Lung (tissue), 12 donors: Measurements from ENCODE around the gene DOP1B. TPM values are rescaled to one million over a fixed set of nuclear protein-coding genes. Genes with fewer than 3 reads are reported as not detected.

ENCODE experiments used
- ATAC-seq: fragments of 200-7000 bp; cut with Tn5 transposase; one replicate; pipeline ENCODE4 v1.9.1; 2020; ENCODE audit warnings: moderate number of reproducible peaks; ENCODE audit not compliant: insufficient read depth, low FRiP score
- DNase-seq, 3 donors: peaks; one replicate each; pipeline ENCODE4 v3.0.0-alpha.2; 2013 to 2017
- H3K27ac ChIP-seq, 2 donors: one replicate each; pipeline ENCODE4 v1.5.1; 2013; ENCODE audit warnings: mild to moderate bottlenecking in 2 of 2, moderate library complexity in 2 of 2, control low read depth in 1 of 2, inconsistent platforms in 1 of 2, low read depth in 1 of 2, low read length in 1 of 2
- H3K27me3 ChIP-seq, 3 donors: one replicate each; pipeline ENCODE4 v1.5.1; 2013; ENCODE audit warnings: low read length in 2 of 3; ENCODE audit not compliant: control insufficient read depth in 3 of 3, insufficient read depth in 3 of 3
- H3K36me3 ChIP-seq, 4 donors: one replicate each; pipeline ENCODE4 v1.5.1; 2013; ENCODE audit warnings: low read length in 4 of 4, mild to moderate bottlenecking in 1 of 4, moderate library complexity in 1 of 4; ENCODE audit not compliant: control insufficient read depth in 4 of 4, insufficient read depth in 4 of 4
- H3K4me1 ChIP-seq, 5 donors: one replicate each; pipeline ENCODE4 v1.5.1; 2013; ENCODE audit warnings: low read length in 5 of 5, mild to moderate bottlenecking in 2 of 5, moderate library complexity in 1 of 5; ENCODE audit not compliant: control insufficient read depth in 5 of 5, insufficient read depth in 5 of 5
- H3K4me3 ChIP-seq: one replicate; pipeline ENCODE4 v1.5.1; 2013; ENCODE audit warnings: mild to moderate bottlenecking, control low read depth, moderate library complexity
- H3K9ac ChIP-seq, 2 donors: one replicate each; pipeline ENCODE4 v1.5.1; 2013; ENCODE audit warnings: low read length in 2 of 2, control low read depth in 1 of 2; ENCODE audit not compliant: insufficient read depth in 1 of 2
- H3K9me3 ChIP-seq, 4 donors: one replicate each; pipeline ENCODE4 v1.5.1; 2013; ENCODE audit warnings: low read length in 3 of 4, mild to moderate bottlenecking in 1 of 4, moderate library complexity in 1 of 4; ENCODE audit not compliant: control insufficient read depth in 4 of 4, insufficient read depth in 3 of 4
- whole genome bisulfite sequencing, 2 donors: extraction: QIAGEN DNeasy Blood & Tissue Kit; methylation state at CpG; one replicate each; pipeline ENCODE4 v1.1.7; 2013; 5-methylcytosine and 5-hydroxymethylcytosine counted together
- polyA plus RNA-seq, 2 donors: library from polyadenylated mRNA; stranded (reverse); fragments of 200-250 nt; gene quantifications; one replicate each; pipeline ENCODE4 v1.2.1, GENCODE V29; 2013
- total RNA-seq, 2 donors: library from RNA; depleted of rRNA in 1 of 2; stranded (reverse); fragments of >200 nt in 1 of 2; gene quantifications; one replicate each; pipeline ENCODE4 v1.2.1, GENCODE V29; 2014 to 2021
- TF ChIP-seq, protein P1 (sequence below): IDR thresholded peaks from 2 replicates; pipeline ENCODE4 v1.5.1; 2012; ENCODE audit warnings: mild to moderate bottlenecking; ENCODE audit errors: control extremely low read depth, extremely low read depth
- donor health status: control.
- donor health status: control.
- donor health status: Bipolar disorder and iron deficiency.
- donor health status: healthy.
- donor health status: DM: yes; HTN: yes; CAD: no.

DOP1B gene
- total and polyA plus RNA-seq, 4 donors: 5.2 to 23.7 (median 11.2) TPM

DNA sequence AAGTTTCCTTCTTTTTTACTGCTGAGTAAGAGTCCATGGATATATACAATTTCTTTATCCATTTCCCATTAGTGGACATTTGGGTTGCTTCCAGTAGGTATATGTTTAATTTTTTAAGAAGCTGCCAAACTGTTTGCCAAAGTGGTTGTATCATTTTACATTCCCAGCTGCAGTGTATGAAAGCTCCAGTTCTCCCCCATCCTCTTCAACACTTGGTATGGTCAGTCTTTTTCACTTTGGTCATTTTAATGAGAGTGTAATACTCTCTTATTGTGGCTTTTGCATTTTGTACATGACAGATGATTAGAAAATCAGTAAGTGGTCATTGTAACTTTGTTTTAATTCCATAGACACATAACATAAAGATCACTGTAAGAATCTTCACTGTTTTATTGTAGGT is 22.5 kb downstream of the DOP1B start:
- no peak for ATAC-seq

DNA sequence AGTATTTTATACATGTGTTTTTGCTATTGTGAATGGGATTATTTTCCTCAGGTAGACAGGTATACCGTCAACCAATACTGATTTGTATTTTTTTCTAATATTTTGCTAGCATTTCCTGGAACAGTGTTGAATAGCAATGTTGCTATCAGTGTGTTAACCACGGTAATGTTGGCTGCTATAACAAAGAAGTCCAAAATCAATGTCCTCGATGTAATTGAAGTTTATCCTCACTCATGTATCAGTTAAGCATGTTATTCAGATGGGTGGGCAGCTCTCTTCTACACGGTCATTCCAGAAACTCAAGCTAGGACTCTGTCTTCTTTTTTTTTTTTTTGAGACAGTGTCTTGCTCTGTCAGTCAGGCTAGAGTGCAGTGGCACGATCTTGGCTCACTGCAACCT is 24.3 kb downstream of the DOP1B start:
- Histone ChIP-seq H3K27ac (no peak overlapping the region), H3K27me3 (no peaks in the 10 kb centered on the region), H3K4me3 (no peak overlapping the region), H3K9ac (no peak overlapping the region), H3K36me3 (peaks cover 0 to 2% (median 0%) of the 10 kb centered on the region in 4 donors), H3K9me3 (no peaks in the 10 kb centered on the region), H3K4me1 (peaks cover 0 to 2% (median 0%) of the 10 kb centered on the region in 5 donors)
- WGBS, 2 donors: 90 to 92% methylated on average over 5 of the region's 5 CpGs
- DNase-seq: no peak
- no peak for ATAC-seq
- TF ChIP-seq, protein P1, sequence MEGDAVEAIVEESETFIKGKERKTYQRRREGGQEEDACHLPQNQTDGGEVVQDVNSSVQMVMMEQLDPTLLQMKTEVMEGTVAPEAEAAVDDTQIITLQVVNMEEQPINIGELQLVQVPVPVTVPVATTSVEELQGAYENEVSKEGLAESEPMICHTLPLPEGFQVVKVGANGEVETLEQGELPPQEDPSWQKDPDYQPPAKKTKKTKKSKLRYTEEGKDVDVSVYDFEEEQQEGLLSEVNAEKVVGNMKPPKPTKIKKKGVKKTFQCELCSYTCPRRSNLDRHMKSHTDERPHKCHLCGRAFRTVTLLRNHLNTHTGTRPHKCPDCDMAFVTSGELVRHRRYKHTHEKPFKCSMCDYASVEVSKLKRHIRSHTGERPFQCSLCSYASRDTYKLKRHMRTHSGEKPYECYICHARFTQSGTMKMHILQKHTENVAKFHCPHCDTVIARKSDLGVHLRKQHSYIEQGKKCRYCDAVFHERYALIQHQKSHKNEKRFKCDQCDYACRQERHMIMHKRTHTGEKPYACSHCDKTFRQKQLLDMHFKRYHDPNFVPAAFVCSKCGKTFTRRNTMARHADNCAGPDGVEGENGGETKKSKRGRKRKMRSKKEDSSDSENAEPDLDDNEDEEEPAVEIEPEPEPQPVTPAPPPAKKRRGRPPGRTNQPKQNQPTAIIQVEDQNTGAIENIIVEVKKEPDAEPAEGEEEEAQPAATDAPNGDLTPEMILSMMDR: no peak

More for the DNA sequence above, 22.5 kb downstream of the DOP1B start:
- H3K27ac ChIP-seq: no peak overlapping the region
- H3K27me3 ChIP-seq: no peaks in the 10 kb centered on the region
- no peak overlapping the region for H3K9ac ChIP-seq
- DNase-seq: no peak
- TF ChIP-seq, protein P1: no peak
- no peaks in the 10 kb centered on the region for H3K9me3 ChIP-seq
- H3K4me1 ChIP-seq: peaks cover 0 to 2% (median 0%) of the 10 kb centered on the region in 5 donors
- H3K36me3 ChIP-seq: peaks cover 0 to 4% (median 0%) of the 10 kb centered on the region in 4 donors
- H3K4me3 ChIP-seq: no peak overlapping the region

DNA sequence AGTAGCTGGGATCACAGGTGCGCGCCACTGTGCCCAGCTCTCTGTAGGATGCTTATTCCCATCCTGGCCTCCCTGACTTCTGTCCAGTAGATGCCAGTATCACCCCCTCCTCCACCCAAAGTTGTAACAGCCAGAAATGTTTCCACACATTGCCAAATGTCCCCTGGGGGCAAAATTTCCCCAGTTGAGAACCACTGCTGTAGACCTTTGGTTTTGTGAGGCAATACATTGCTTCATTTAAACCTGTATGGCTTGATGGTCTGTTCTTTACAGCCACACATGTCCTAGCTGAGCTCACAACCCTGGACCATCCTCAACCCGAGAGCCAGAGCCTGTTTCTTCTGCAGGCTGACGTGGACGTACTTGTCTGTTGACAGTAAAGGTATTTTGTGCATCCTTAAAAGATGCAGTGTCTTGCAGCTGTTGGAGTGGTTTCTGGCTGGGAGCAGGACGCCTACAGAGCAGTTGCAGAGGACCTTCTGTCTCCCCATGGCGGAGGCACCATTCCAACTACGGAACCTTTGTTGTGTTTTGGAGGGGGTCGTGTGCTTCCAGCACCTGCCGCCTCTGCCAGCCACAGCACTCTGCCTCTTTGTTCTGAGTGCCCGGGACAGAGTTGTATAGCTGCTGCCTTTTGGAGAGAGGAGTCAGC is 26.6 kb downstream of the DOP1B start:
- Histone ChIP-seq H3K4me3 (no peak overlapping the region), H3K9ac (no peak overlapping the region), H3K36me3 (no peaks in the 10 kb centered on the region), H3K9me3 (no peaks in the 10 kb centered on the region), H3K27ac (no peak overlapping the region), H3K4me1 (peaks cover 0 to 7% (median 2%) of the 10 kb centered on the region in 5 donors), H3K27me3 (no peaks in the 10 kb centered on the region)
- 65 to 91% methylated on average over 11 of the region's 11 CpGs for WGBS, 2 donors
- ATAC-seq: no peak
- TF ChIP-seq, protein P1: no peak
- no peak for DNase-seq

DNA sequence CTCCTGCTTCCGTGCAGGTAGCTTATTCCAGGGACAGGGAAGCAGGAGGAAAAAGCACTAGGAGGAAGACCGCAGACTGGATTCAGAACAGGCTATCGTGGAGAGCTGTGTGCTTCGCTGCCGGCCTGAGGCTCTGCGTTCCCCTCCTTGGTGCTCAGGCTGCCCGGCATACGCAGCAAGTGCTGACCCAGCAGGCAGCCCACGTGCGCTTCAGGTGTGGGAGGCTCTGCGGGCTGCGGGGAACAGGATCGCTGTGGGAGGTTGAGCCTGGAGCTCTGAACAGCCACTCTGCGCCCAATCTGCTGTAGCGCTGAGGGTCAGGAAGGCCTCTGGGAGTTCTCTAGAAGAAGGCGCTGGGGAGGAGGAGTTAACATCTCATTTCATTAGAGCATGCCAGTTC is 27.9 kb downstream of the DOP1B start:
- WGBS, 2 donors: 89 to 98% methylated on average over 16 of the region's 16 CpGs
- peaks cover 0 to 10% (median 4%) of the 10 kb centered on the region in 5 donors for H3K4me1 ChIP-seq

More for the DNA sequence above, 27.9 kb downstream of the DOP1B start:
- Histone ChIP-seq H3K9me3 (no peaks in the 10 kb centered on the region), H3K27me3 (no peaks in the 10 kb centered on the region), H3K27ac (no peak overlapping the region), H3K9ac (no peak overlapping the region), H3K36me3 (no peaks in the 10 kb centered on the region), H3K4me3 (no peak overlapping the region)
- TF ChIP-seq, protein P1: no peak
- DNase-seq (no peak), ATAC-seq (no peak)
